ENCODE results near the gene SRP9.
A peak's percentile ranks its signal among the peaks of the same experiment; 100 is the strongest.
"Not testable (repeated sequence)": the region's sequence is repeated elsewhere in the genome, so short reads cannot be mapped to it uniquely, and the experiment has no call there.

The SRP9 gene

DNA sequence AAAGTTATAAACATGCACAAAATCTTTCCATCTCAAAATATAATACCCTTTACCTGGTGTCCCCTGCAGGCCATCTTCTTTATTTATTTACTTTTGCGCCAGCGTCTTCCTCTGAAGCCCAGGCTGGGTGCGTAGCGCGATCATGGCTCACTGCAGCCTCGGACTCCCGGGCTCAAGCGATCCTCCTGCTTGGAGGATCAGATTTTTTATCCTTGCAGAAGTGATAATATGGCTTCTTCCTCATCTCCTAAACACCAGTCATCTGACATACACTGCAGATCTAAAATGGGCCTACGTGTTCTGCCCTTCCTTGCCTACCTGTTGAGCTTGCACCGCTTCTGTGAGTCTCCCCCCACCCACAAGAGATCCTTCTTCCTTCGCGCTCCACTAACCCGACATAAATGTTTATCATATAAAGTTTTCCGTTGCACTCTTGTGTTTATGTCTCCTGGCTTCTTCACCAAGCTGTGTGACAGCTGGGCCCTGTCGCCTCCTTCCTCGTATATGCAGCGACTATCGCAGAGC lies 506 bp upstream of the SRP9 start:
- Histone ChIP-seq H3K9me3 (ENCODE audit: control insufficient read depth, low read length) (no peaks in the 10 kb centered on the region), H3K27ac (ENCODE audit: low read depth, low read length, severe bottlenecking) (peak overlapping the region; percentile 2), H3K4me1 (ENCODE audit: control insufficient read depth, insufficient read depth, low read length, poor library complexity, severe bottlenecking) (peaks cover 17% of the 10 kb centered on the region), H3K36me3 (ENCODE audit: control insufficient read depth, insufficient read depth, low read length) (peaks cover 30% of the 10 kb centered on the region), H3K4me3 (ENCODE audit: extremely low read depth, insufficient read depth, low read length, poor library complexity, severe bottlenecking) (peak overlapping the region; percentile 86)
- 21 to 54% methylated on average over 11 to 12 of the region's 18 CpGs for WGBS, 2 experiments (ENCODE audit: insufficient coverage in 2 of 2)

DNA sequence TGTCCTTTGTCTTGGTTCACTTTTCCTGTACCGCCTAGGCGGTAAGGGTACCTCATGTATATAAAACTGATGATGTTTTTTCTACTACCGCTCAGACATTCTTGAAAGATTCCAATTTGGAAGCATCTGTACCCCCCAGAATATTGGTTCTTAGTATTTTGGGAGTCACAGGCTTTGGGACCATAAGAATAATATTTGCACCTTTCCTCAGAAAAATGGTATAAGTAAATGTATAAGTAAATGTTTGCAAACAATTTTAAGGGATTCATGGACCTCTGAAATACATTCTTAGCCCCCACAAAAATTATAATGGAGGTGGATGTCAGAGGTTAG lies 677 bp downstream of the SRP9 start:
- WGBS, 2 experiments (ENCODE audit: insufficient coverage in 2 of 2) = no CpG with 5 or more reads among the region's 3 CpGs
- Histone ChIP-seq H3K27ac (ENCODE audit: low read depth, low read length, severe bottlenecking) (peak overlapping the region; percentile 98), H3K9me3 (ENCODE audit: control insufficient read depth, low read length) (no peaks in the 10 kb centered on the region), H3K4me1 (ENCODE audit: control insufficient read depth, insufficient read depth, low read length, poor library complexity, severe bottlenecking) (peaks cover 8% of the 10 kb centered on the region), H3K4me3 (ENCODE audit: extremely low read depth, insufficient read depth, low read length, poor library complexity, severe bottlenecking) (peak overlapping the region; percentile 86), H3K36me3 (ENCODE audit: control insufficient read depth, insufficient read depth, low read length) (peaks cover 41% of the 10 kb centered on the region)

DNA sequence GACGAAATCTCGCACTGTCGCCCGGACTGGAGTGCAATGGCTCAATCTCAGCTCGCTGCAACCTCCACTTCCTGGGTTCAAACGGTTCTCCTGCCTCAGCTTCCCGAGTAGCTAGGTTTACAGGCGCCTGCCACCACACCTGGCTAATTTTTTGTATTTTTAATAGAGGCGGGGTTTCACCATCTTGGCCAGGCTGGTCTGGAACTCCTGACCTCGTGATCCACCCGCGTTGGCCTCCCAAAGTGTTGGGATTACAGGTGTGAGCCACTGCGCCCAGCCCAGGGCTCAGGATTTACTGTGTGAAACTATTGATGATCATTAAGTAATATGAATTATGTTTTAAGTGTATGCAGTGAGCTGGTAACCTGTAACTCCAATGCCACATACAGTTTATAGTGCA lies 1.5 kb downstream of the SRP9 start:
- not testable (repeated sequence) for H3K9me3 ChIP-seq (ENCODE audit: control insufficient read depth, low read length); H3K27ac ChIP-seq (ENCODE audit: low read depth, low read length, severe bottlenecking); H3K4me1 ChIP-seq (ENCODE audit: control insufficient read depth, insufficient read depth, low read length, poor library complexity, severe bottlenecking)
- peak overlapping the region; percentile 86 for H3K4me3 ChIP-seq (ENCODE audit: extremely low read depth, insufficient read depth, low read length, poor library complexity, severe bottlenecking)
- 56 to 58% methylated on average over 7 to 9 of the region's 13 CpGs for WGBS, 2 experiments (ENCODE audit: insufficient coverage in 2 of 2)
- H3K36me3 ChIP-seq (ENCODE audit: control insufficient read depth, insufficient read depth, low read length) = peaks cover 50% of the 10 kb centered on the region

- Histone ChIP-seq H3K4me1 (ENCODE audit: control insufficient read depth, insufficient read depth, low read length, poor library complexity, severe bottlenecking) (peaks cover 5% of the 10 kb centered on the region), H3K27ac (ENCODE audit: low read depth, low read length, severe bottlenecking) (no peak overlapping the region), H3K4me3 (ENCODE audit: extremely low read depth, insufficient read depth, low read length, poor library complexity, severe bottlenecking) (no peak overlapping the region), H3K36me3 (ENCODE audit: control insufficient read depth, insufficient read depth, low read length) (peaks cover 58% of the 10 kb centered on the region), H3K9me3 (ENCODE audit: control insufficient read depth, low read length) (no peaks in the 10 kb centered on the region)
- WGBS, 2 experiments (ENCODE audit: insufficient coverage in 2 of 2) = 83 to 100% methylated on average over 1 of the region's 5 CpGs
These were observed 2.5 kb downstream of the SRP9 start for GRCh38 chr1:225780134-225780533.

DNA sequence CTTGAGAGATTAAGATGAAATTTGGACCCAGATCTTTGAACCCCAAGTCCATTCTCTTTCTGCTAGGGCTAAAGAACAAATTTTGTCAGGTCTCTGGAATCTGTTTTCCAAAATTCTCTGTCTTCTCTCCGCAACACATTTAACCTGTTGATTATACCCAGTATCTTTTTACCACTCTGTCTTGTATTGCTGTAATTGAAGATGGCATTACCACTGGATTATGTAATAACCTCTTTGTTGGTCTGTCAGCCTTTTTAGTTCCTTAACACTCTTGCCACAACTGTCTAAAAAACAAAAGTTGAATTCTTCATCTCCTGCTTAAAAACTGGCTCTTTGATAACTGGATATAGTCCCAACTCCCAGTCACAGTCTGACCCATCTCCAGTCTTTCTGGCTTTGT lies 3.0 kb downstream of the SRP9 start:
- no peaks in the 10 kb centered on the region for H3K9me3 ChIP-seq (ENCODE audit: control insufficient read depth, low read length)
- H3K4me1 ChIP-seq (ENCODE audit: control insufficient read depth, insufficient read depth, low read length, poor library complexity, severe bottlenecking) = peaks cover 5% of the 10 kb centered on the region
- peaks cover 63% of the 10 kb centered on the region for H3K36me3 ChIP-seq (ENCODE audit: control insufficient read depth, insufficient read depth, low read length)
- no peak overlapping the region for H3K27ac ChIP-seq (ENCODE audit: low read depth, low read length, severe bottlenecking)
- no CpG with 5 or more reads among the region's 1 CpG for WGBS, 2 experiments (ENCODE audit: insufficient coverage in 2 of 2)
- H3K4me3 ChIP-seq (ENCODE audit: extremely low read depth, insufficient read depth, low read length, poor library complexity, severe bottlenecking) = no peak overlapping the region

DNA sequence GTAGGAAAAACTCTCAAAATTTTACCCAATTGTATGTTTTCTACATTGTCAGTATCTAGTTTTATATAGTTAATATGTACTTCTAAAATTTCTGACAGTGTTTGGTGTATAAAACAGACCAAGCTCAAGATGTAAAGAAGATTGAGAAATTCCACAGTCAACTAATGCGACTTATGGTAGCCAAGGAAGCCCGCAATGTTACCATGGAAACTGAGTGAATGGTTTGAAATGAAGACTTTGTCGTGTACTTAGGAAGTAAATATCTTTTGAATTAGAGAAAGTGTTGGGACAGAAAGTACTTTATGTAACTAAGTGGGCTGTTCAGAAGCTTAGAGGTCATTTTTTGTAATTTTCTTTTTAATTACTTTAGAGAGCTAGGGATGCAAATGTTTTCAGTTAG lies 11.5 kb downstream of the SRP9 start:
- not testable (repeated sequence) for H3K4me3 ChIP-seq (ENCODE audit: extremely low read depth, insufficient read depth, low read length, poor library complexity, severe bottlenecking); H3K27ac ChIP-seq (ENCODE audit: low read depth, low read length, severe bottlenecking); H3K4me1 ChIP-seq (ENCODE audit: control insufficient read depth, insufficient read depth, low read length, poor library complexity, severe bottlenecking)
- H3K36me3 ChIP-seq (ENCODE audit: control insufficient read depth, insufficient read depth, low read length) = peaks cover 92% of the 10 kb centered on the region
- no CpG with 5 or more reads among the region's 3 CpGs for WGBS, 2 experiments (ENCODE audit: insufficient coverage in 2 of 2)
- H3K9me3 ChIP-seq (ENCODE audit: control insufficient read depth, low read length) = peaks cover 15% of the 10 kb centered on the region

DNA sequence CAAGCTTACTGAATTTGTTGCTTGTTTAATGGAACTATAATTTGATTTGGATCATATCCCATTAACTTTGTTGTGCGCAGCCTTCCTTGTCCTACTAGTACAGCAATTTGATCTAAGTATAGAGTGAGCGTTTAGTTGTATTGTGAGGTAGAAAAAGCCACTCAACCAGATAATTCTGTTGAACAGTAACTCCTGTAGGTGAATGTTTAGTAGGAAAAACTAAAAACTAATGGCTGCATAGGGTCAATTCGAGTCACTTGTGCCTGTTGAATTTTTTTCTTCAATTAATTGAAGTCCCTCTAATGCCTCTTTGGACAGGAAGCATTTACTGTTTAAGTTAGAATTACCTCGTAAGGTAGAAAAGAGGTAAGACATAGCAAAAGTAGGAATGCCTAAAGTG lies 17.3 kb downstream of the SRP9 start:
- WGBS, 2 experiments (ENCODE audit: insufficient coverage in 2 of 2) = 90 to 100% methylated on average over 1 to 2 of the region's 4 CpGs
- peaks cover 70% of the 10 kb centered on the region for H3K36me3 ChIP-seq (ENCODE audit: control insufficient read depth, insufficient read depth, low read length)
- no peaks in the 10 kb centered on the region for H3K4me1 ChIP-seq (ENCODE audit: control insufficient read depth, insufficient read depth, low read length, poor library complexity, severe bottlenecking)
- no peak overlapping the region for H3K4me3 ChIP-seq (ENCODE audit: extremely low read depth, insufficient read depth, low read length, poor library complexity, severe bottlenecking)
- no peak overlapping the region for H3K27ac ChIP-seq (ENCODE audit: low read depth, low read length, severe bottlenecking)
- H3K9me3 ChIP-seq (ENCODE audit: control insufficient read depth, low read length) = peaks cover 24% of the 10 kb centered on the region

DNA sequence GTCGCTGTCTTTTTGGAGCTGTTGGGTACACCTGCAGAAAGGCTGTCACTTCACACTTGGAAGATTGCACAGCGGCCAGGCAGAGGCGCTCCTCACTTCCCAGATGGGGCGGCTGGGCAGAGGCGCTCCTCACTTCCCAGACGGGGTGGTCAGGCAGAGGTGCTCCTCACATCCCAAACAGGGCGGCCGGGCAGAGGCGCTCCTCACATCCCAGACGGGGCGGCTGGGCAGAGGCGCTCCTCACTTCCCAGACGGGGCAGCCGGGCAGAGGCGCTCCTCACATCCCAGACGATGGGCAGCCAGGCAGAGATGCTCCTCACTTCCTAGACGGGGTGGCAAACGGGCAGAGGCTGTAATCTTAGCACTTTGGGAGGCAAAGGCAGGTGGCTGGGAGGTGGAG lies 18.5 kb downstream of the SRP9 start:
- peaks cover 16% of the 10 kb centered on the region for H3K9me3 ChIP-seq (ENCODE audit: control insufficient read depth, low read length)
- peaks cover 66% of the 10 kb centered on the region for H3K36me3 ChIP-seq (ENCODE audit: control insufficient read depth, insufficient read depth, low read length)
- not testable (repeated sequence) for H3K4me1 ChIP-seq (ENCODE audit: control insufficient read depth, insufficient read depth, low read length, poor library complexity, severe bottlenecking); H3K4me3 ChIP-seq (ENCODE audit: extremely low read depth, insufficient read depth, low read length, poor library complexity, severe bottlenecking); H3K27ac ChIP-seq (ENCODE audit: low read depth, low read length, severe bottlenecking)
- WGBS, 2 experiments (ENCODE audit: insufficient coverage in 2 of 2) = 98 to 100% methylated on average over 3 to 8 of the region's 18 CpGs

GRCh38 chr1:225801146-225801545 lies 23.5 kb downstream of the SRP9 start:
- WGBS, 2 experiments (ENCODE audit: insufficient coverage in 2 of 2) = 92 to 97% methylated on average over 3 to 5 of the region's 7 CpGs
- H3K4me1 ChIP-seq (ENCODE audit: control insufficient read depth, insufficient read depth, low read length, poor library complexity, severe bottlenecking); H3K27ac ChIP-seq (ENCODE audit: low read depth, low read length, severe bottlenecking); H3K4me3 ChIP-seq (ENCODE audit: extremely low read depth, insufficient read depth, low read length, poor library complexity, severe bottlenecking); H3K9me3 ChIP-seq (ENCODE audit: control insufficient read depth, low read length): not testable (repeated sequence)
- peaks cover 24% of the 10 kb centered on the region for H3K36me3 ChIP-seq (ENCODE audit: control insufficient read depth, insufficient read depth, low read length)

- H3K9me3 ChIP-seq (ENCODE audit: control insufficient read depth, low read length) = no peaks in the 10 kb centered on the region
- peaks cover 2% of the 10 kb centered on the region for H3K4me1 ChIP-seq (ENCODE audit: control insufficient read depth, insufficient read depth, low read length, poor library complexity, severe bottlenecking)
- peaks cover 3% of the 10 kb centered on the region for H3K36me3 ChIP-seq (ENCODE audit: control insufficient read depth, insufficient read depth, low read length)
- H3K27ac ChIP-seq (ENCODE audit: low read depth, low read length, severe bottlenecking) = no peak overlapping the region
- H3K4me3 ChIP-seq (ENCODE audit: extremely low read depth, insufficient read depth, low read length, poor library complexity, severe bottlenecking) = no peak overlapping the region
- no CpG with 5 or more reads among the region's 1 CpG for WGBS, 2 experiments (ENCODE audit: insufficient coverage in 2 of 2)
These were observed 28.6 kb downstream of the SRP9 start for GRCh38 chr1:225806249-225806648.

- WGBS, 2 experiments (ENCODE audit: insufficient coverage in 2 of 2) = 100% methylated on average over 1 of the region's 3 CpGs
- not testable (repeated sequence) for H3K9me3 ChIP-seq (ENCODE audit: control insufficient read depth, low read length); H3K36me3 ChIP-seq (ENCODE audit: control insufficient read depth, insufficient read depth, low read length); H3K27ac ChIP-seq (ENCODE audit: low read depth, low read length, severe bottlenecking); H3K4me3 ChIP-seq (ENCODE audit: extremely low read depth, insufficient read depth, low read length, poor library complexity, severe bottlenecking); H3K4me1 ChIP-seq (ENCODE audit: control insufficient read depth, insufficient read depth, low read length, poor library complexity, severe bottlenecking)
These were observed 29.1 kb downstream of the SRP9 start for GRCh38 chr1:225806736-225807135.

All from mesodermal cell (in vitro differentiated cells).